Vagina (tissue), 2 donors: Measurements from ENCODE around the gene TUT7. TPM values are rescaled to one million over a fixed set of nuclear protein-coding genes. Genes with fewer than 3 reads are reported as not detected.

Source experiments
- DNase-seq, 2 donors: peaks; one replicate each; pipeline ENCODE4 v3.0.0-alpha.2; 2017; ENCODE audit errors: extremely low spot score in 2 of 2
- H3K27ac ChIP-seq: fragments of 200-600 bp; sonication (generic); one replicate; pipeline ENCODE4 v1.5.1; 2019
- H3K27me3 ChIP-seq: fragments of 200-600 bp; sonication (generic); one replicate; pipeline ENCODE4 v1.5.1; 2019
- H3K36me3 ChIP-seq, 2 donors: fragments of 200-600 bp; sonication (generic); one replicate each; pipeline ENCODE4 v1.5.1; 2017 to 2019
- H3K4me1 ChIP-seq: fragments of 200-600 bp; sonication (generic); one replicate; pipeline ENCODE4 v1.5.1; 2019
- H3K4me3 ChIP-seq, 2 donors: fragments of 200-600 bp; sonication (generic); 1 replicate in 1 of 2; 2 replicates in 1 of 2; pipeline ENCODE4 v1.5.1; 2016 to 2019
- H3K9me3 ChIP-seq: fragments of 200-600 bp; sonication (generic); one replicate; pipeline ENCODE4 v1.5.1; 2019
- POLR2A ChIP-seq, 2 donors: fragments of 450-650 bp; IDR thresholded peaks; one replicate each; pipeline ENCODE4 v1.6.1; 2017; ENCODE audit warnings: antibody characterized with exemption in 2 of 2, mild to moderate bottlenecking in 2 of 2, moderate library complexity in 2 of 2
- POLR2AphosphoS5 ChIP-seq, 2 donors: sonication (generic); formaldehyde crosslinking; IDR thresholded peaks; one replicate each; pipeline ENCODE4 v1.9.0; 2017; ENCODE audit warnings: antibody characterized with exemption in 2 of 2, mild to moderate bottlenecking in 2 of 2, low read depth in 1 of 2; ENCODE audit not compliant: insufficient read depth in 1 of 2
- intact Hi-C: fragments of 100-400 bp; cut with DNase I; formaldehyde crosslinking; loops from one replicate; pipeline ENCODE4 v1.15.1; 2023
- total RNA-seq: library from RNA; depleted of rRNA; stranded (reverse); fragments of >200 nt; gene quantifications from one replicate; pipeline ENCODE4 v1.2.3, GENCODE V29; 2016
- TF ChIP-seq, protein P1 (sequence below), 3 experiments: fragments of 450-650 bp in 2 of 3; fragments of 200-600 bp in 1 of 3; sonication (generic) in 1 of 3; IDR thresholded peaks; one replicate each; pipeline ENCODE4 v1.5.1; 2017 to 2019; ENCODE audit warnings: antibody characterized with exemption in 3 of 3, mild to moderate bottlenecking in 2 of 3, moderate library complexity in 2 of 3

TUT7 gene
- total RNA-seq, 1 donor from 2014 or later = 72.4 TPM

DNA sequence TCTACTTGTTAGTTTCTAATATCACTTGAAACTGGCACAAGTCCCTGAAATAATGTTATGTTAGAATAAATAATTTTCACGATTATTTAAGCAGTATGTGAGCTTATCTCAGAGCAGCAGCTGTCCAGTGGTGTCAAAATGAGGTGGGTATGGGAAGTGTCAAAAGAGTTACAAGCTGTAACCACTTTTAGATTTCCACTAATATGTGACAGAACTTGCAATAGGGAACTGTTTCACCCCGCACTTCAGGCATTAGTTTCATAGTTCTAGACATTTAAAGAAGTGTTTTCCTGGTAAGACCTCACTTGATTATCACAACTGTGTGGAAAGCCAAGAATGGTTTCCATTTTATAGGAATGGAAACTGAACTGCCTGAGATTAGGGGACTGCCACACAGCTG is 68.9 kb downstream of the TUT7 start:
- Histone ChIP-seq H3K36me3 (no peaks in the 10 kb centered on the region), H3K27me3 (no peaks in the 10 kb centered on the region), H3K4me1 (peaks cover 13% of the 10 kb centered on the region), H3K9me3 (no peaks in the 10 kb centered on the region), H3K27ac (no peak overlapping the region), H3K4me3 (no peak overlapping the region)
- intact Hi-C loops = no loop called here
- DNase-seq = no peak
- TF ChIP-seq, protein P1, sequence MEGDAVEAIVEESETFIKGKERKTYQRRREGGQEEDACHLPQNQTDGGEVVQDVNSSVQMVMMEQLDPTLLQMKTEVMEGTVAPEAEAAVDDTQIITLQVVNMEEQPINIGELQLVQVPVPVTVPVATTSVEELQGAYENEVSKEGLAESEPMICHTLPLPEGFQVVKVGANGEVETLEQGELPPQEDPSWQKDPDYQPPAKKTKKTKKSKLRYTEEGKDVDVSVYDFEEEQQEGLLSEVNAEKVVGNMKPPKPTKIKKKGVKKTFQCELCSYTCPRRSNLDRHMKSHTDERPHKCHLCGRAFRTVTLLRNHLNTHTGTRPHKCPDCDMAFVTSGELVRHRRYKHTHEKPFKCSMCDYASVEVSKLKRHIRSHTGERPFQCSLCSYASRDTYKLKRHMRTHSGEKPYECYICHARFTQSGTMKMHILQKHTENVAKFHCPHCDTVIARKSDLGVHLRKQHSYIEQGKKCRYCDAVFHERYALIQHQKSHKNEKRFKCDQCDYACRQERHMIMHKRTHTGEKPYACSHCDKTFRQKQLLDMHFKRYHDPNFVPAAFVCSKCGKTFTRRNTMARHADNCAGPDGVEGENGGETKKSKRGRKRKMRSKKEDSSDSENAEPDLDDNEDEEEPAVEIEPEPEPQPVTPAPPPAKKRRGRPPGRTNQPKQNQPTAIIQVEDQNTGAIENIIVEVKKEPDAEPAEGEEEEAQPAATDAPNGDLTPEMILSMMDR (IDR thresholded peaks at IDR 0.05) = no peak
- TF ChIP-seq POLR2AphosphoS5 (IDR thresholded peaks at IDR 0.05; ENCODE audit: insufficient read depth in 1 of 2, low read depth in 1 of 2) = no peak

DNA sequence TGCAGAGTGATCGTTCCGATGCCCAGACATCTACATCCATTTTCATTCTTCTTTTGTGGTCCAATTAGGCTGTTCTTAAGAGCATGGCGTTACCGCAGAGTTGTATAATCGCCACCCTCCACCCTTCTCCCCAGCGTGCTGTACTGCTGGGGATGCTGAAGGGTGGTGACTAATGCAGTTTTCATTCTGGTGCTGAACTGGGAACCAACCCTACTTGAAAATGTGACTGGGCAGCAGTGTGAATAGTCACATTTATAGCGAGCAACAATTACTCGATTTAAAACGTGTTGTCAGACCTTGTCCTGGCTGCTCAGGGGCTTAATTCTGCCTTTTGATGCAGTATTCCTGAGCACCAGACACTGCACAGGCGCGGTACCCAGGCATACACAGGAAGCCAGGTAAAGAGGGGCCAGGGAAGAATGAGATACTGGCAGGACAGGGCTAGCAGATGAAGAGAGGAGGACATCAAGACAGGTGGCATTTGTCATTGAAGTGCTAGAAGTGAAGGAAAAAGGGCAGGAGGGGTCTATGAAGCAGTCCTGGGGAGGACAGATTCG is 71.2 kb downstream of the TUT7 start:
- intact Hi-C loops = no loop called here
- Histone ChIP-seq H3K4me3 (peak overlapping the region; percentile 75 to 88), H3K27ac (peak overlapping the region; percentile 97), H3K27me3 (no peaks in the 10 kb centered on the region), H3K36me3 (no peaks in the 10 kb centered on the region), H3K9me3 (no peaks in the 10 kb centered on the region), H3K4me1 (peaks cover 33% of the 10 kb centered on the region)
- no peak for DNase-seq
- no peak for TF ChIP-seq POLR2A (IDR thresholded peaks at IDR 0.05)
- TF ChIP-seq, protein P1 (IDR thresholded peaks at IDR 0.05) = no peak
- TF ChIP-seq POLR2AphosphoS5 (IDR thresholded peaks at IDR 0.05; ENCODE audit: insufficient read depth in 1 of 2, low read depth in 1 of 2) = no peak

DNA sequence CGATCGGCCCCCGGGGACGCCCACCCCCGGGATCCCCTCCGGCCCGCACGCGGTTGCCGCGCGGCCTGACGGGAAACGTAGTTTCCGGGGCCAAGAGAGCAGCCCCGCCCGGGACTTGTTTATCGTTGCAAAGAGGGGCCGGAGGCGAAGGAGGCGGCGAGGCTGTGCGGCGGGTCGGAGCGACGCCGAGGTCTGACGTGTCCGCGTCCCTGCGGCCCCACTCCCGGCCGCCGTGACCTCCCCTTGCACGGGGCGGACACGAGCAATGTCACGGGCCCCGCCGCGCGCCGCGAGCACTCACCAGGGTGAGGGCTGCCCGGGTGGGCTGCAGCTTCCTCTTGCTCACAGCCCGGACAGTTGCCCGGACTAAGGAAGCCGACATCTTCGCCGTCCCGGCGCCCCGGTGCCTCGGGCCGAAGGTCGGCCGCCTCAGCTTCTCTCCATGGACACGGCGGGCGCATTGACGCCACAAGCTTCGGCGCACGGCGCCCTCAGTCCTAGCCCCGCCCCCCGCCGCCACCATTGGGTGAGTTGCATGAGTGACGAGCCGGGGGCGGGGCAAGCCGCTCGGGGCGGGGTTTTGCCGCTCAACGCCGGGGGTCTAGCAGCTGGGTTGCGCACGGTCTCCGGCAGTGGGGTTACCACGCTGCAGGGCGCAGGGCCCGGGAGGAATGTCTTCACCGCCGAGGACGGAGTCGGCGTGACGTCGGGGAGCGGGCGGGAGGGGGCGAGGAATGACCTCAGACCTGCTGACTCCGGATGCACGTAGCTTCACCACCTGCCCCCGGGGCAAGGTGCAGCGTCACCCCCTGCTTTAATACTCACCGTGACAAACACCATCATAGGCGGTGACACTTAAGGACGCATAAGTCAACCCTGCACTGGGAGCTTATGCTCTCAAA is 71.9 kb downstream of the TUT7 start, which contains the start of gene ISCA1:
TSS of gene ISCA1 (minus strand) at position 462 of the 902 bp plus-strand sequence. CDS start at position 382, 80 bp downstream.
- H3K9me3 ChIP-seq = no peaks in the 10 kb centered on the region
- no peaks in the 10 kb centered on the region for H3K27me3 ChIP-seq
- no peaks in the 10 kb centered on the region for H3K36me3 ChIP-seq
- peaks cover 40% of the 10 kb centered on the region for H3K4me1 ChIP-seq
- DNase-seq = peak in 1 of 2 donors; percentile 95
- TF ChIP-seq POLR2A (IDR thresholded peaks at IDR 0.05) (peak; percentile 19 to 85), POLR2AphosphoS5 (IDR thresholded peaks at IDR 0.05; ENCODE audit: insufficient read depth in 1 of 2, low read depth in 1 of 2) (peak in 1 of 2 donors; percentile 97)
- TF ChIP-seq, protein P1 (IDR thresholded peaks at IDR 0.05) = no peak
- H3K4me3 ChIP-seq = peak within 1 kb of the TSS; percentile 75 to 88
- intact Hi-C loops = no loop called here
- H3K27ac ChIP-seq = peak within 1 kb of the TSS; percentile 97

DNA sequence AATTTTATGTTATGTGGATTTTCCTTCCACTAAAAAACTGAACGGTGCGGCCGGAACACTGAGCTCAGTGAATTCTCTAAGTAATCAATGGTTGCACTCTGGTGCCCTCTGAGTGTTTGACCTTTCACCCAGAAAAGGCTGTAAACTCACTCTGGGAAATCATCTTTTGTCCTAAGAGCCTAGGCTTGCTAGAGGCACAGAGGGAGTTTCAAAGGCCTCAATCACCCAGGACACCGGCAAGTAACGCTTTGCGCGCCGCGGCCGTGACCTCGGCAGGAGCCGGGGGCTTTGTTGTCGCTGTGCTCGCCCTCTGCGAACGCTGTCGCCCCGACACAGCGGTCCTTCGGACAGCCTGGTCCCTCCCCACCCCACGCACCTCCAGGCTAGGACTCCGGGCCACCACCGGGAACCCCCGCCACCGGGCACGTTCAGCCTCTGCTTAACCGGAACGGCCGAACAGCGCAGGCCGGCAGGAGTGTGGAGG is 72.6 kb downstream of the TUT7 start:
- Histone ChIP-seq H3K4me3 (peak overlapping the region; percentile 75 to 88), H3K9me3 (no peaks in the 10 kb centered on the region), H3K4me1 (peaks cover 44% of the 10 kb centered on the region), H3K27ac (peak overlapping the region; percentile 97), H3K27me3 (no peaks in the 10 kb centered on the region), H3K36me3 (no peaks in the 10 kb centered on the region)
- DNase-seq = no peak
- TF ChIP-seq POLR2AphosphoS5 (IDR thresholded peaks at IDR 0.05; ENCODE audit: insufficient read depth in 1 of 2, low read depth in 1 of 2) = no peak
- TF ChIP-seq, protein P1 (IDR thresholded peaks at IDR 0.05) = no peak
- no peak for TF ChIP-seq POLR2A (IDR thresholded peaks at IDR 0.05)
- intact Hi-C loops = no loop called here
